ENCODE data around the gene ANTXR1.

ANTXR1 gene

GRCh38 chr2:69003731-69004130, 9.2 kb upstream of the ANTXR1 start:
- Histone ChIP-seq H3K4me1 (ENCODE audit: control insufficient read depth, insufficient read depth, low read length) (no peaks in the 10 kb centered on the region), H3K27ac (ENCODE audit: low read length) (no peak overlapping the region), H3K9ac (ENCODE audit: low read length in 2 of 2) (no peak overlapping the region), H3K36me3 (ENCODE audit: control insufficient read depth in 2 of 2, insufficient read depth in 2 of 2, low read length in 2 of 2) (no peaks in the 10 kb centered on the region), H3K9me3 (ENCODE audit: control insufficient read depth in 2 of 2, low read length in 2 of 2) (no peaks in the 10 kb centered on the region), H3K4me3 (ENCODE audit: low read length in 2 of 2) (no peak overlapping the region), H3K27me3 (ENCODE audit: control insufficient read depth in 1 of 2, insufficient read depth in 2 of 2, low read length in 2 of 2) (no peaks in the 10 kb centered on the region)

GRCh38 chr2:69007169-69007568, 5.8 kb upstream of the ANTXR1 start:
- Histone ChIP-seq H3K9ac (ENCODE audit: low read length in 2 of 2) (no peak overlapping the region), H3K4me3 (ENCODE audit: low read length in 2 of 2) (no peak overlapping the region), H3K36me3 (ENCODE audit: control insufficient read depth in 2 of 2, insufficient read depth in 2 of 2, low read length in 2 of 2) (no peaks in the 10 kb centered on the region), H3K27ac (ENCODE audit: low read length) (no peak overlapping the region), H3K9me3 (ENCODE audit: control insufficient read depth in 2 of 2, low read length in 2 of 2) (no peaks in the 10 kb centered on the region), H3K27me3 (ENCODE audit: control insufficient read depth in 1 of 2, insufficient read depth in 2 of 2, low read length in 2 of 2) (no peaks in the 10 kb centered on the region), H3K4me1 (ENCODE audit: control insufficient read depth, insufficient read depth, low read length) (peaks cover 2% of the 10 kb centered on the region)

GRCh38 chr2:69007603-69008002, 5.4 kb upstream of the ANTXR1 start:
- Histone ChIP-seq H3K4me1 (ENCODE audit: control insufficient read depth, insufficient read depth, low read length) (peaks cover 6% of the 10 kb centered on the region), H3K36me3 (ENCODE audit: control insufficient read depth in 2 of 2, insufficient read depth in 2 of 2, low read length in 2 of 2) (no peaks in the 10 kb centered on the region), H3K27me3 (ENCODE audit: control insufficient read depth in 1 of 2, insufficient read depth in 2 of 2, low read length in 2 of 2) (no peaks in the 10 kb centered on the region), H3K9me3 (ENCODE audit: control insufficient read depth in 2 of 2, low read length in 2 of 2) (no peaks in the 10 kb centered on the region), H3K9ac (ENCODE audit: low read length in 2 of 2) (no peak overlapping the region), H3K27ac (ENCODE audit: low read length) (no peak overlapping the region), H3K4me3 (ENCODE audit: low read length in 2 of 2) (no peak overlapping the region)

- Histone ChIP-seq H3K27me3 (ENCODE audit: control insufficient read depth in 1 of 2, insufficient read depth in 2 of 2, low read length in 2 of 2) (no peaks in the 10 kb centered on the region), H3K27ac (ENCODE audit: low read length) (no peak overlapping the region), H3K36me3 (ENCODE audit: control insufficient read depth in 2 of 2, insufficient read depth in 2 of 2, low read length in 2 of 2) (no peaks in the 10 kb centered on the region), H3K9me3 (ENCODE audit: control insufficient read depth in 2 of 2, low read length in 2 of 2) (no peaks in the 10 kb centered on the region), H3K4me3 (ENCODE audit: low read length in 2 of 2) (no peak overlapping the region), H3K4me1 (ENCODE audit: control insufficient read depth, insufficient read depth, low read length) (peaks cover 20% of the 10 kb centered on the region), H3K9ac (ENCODE audit: low read length in 2 of 2) (no peak overlapping the region)
These were observed 2.4 kb upstream of the ANTXR1 start for GRCh38 chr2:69010437-69011194.

GRCh38 chr2:69011611-69012157, 1.3 kb upstream of the ANTXR1 start:
- no peak overlapping the region for H3K9ac ChIP-seq (ENCODE audit: low read length in 2 of 2)
- H3K4me1 ChIP-seq (ENCODE audit: control insufficient read depth, insufficient read depth, low read length), result peaks cover 20% of the 10 kb centered on the region
- no peaks in the 10 kb centered on the region for H3K27me3 ChIP-seq (ENCODE audit: control insufficient read depth in 1 of 2, insufficient read depth in 2 of 2, low read length in 2 of 2)
- no peak overlapping the region for H3K27ac ChIP-seq (ENCODE audit: low read length)
- no peaks in the 10 kb centered on the region for H3K36me3 ChIP-seq (ENCODE audit: control insufficient read depth in 2 of 2, insufficient read depth in 2 of 2, low read length in 2 of 2)
- H3K4me3 ChIP-seq (ENCODE audit: low read length in 2 of 2), result no peak overlapping the region
- H3K9me3 ChIP-seq (ENCODE audit: control insufficient read depth in 2 of 2, low read length in 2 of 2), result no peaks in the 10 kb centered on the region

GRCh38 chr2:69012310-69013141, 453 bp upstream of the ANTXR1 start:
- peak overlapping the region; percentile 81 to 83 for H3K9ac ChIP-seq (ENCODE audit: low read length in 2 of 2)

GRCh38 chr2:69013840-69014821, 1.2 kb downstream of the ANTXR1 start:
- peak overlapping the region; percentile 81 to 83 for H3K9ac ChIP-seq (ENCODE audit: low read length in 2 of 2)
- no peaks in the 10 kb centered on the region for H3K27me3 ChIP-seq (ENCODE audit: control insufficient read depth in 1 of 2, insufficient read depth in 2 of 2, low read length in 2 of 2)
- peaks cover 32% of the 10 kb centered on the region for H3K4me1 ChIP-seq (ENCODE audit: control insufficient read depth, insufficient read depth, low read length)
- no peaks in the 10 kb centered on the region for H3K9me3 ChIP-seq (ENCODE audit: control insufficient read depth in 2 of 2, low read length in 2 of 2)
- H3K36me3 ChIP-seq (ENCODE audit: control insufficient read depth in 2 of 2, insufficient read depth in 2 of 2, low read length in 2 of 2), result no peaks in the 10 kb centered on the region
- H3K27ac ChIP-seq (ENCODE audit: low read length), result peak overlapping the region; percentile 74
- H3K4me3 ChIP-seq (ENCODE audit: low read length in 2 of 2), result peak overlapping the region; percentile 80 to 93

More at GRCh38 chr2:69012310-69013141, 453 bp upstream of the ANTXR1 start:
- Histone ChIP-seq H3K4me3 (ENCODE audit: low read length in 2 of 2) (peak overlapping the region; percentile 80 to 93), H3K27me3 (ENCODE audit: control insufficient read depth in 1 of 2, insufficient read depth in 2 of 2, low read length in 2 of 2) (no peaks in the 10 kb centered on the region), H3K27ac (ENCODE audit: low read length) (peak overlapping the region; percentile 74), H3K4me1 (ENCODE audit: control insufficient read depth, insufficient read depth, low read length) (peaks cover 28% of the 10 kb centered on the region), H3K9me3 (ENCODE audit: control insufficient read depth in 2 of 2, low read length in 2 of 2) (no peaks in the 10 kb centered on the region), H3K36me3 (ENCODE audit: control insufficient read depth in 2 of 2, insufficient read depth in 2 of 2, low read length in 2 of 2) (no peaks in the 10 kb centered on the region)

- Histone ChIP-seq H3K27me3 (ENCODE audit: control insufficient read depth in 1 of 2, insufficient read depth in 2 of 2, low read length in 2 of 2) (no peaks in the 10 kb centered on the region), H3K4me1 (ENCODE audit: control insufficient read depth, insufficient read depth, low read length) (peaks cover 36% of the 10 kb centered on the region), H3K27ac (ENCODE audit: low read length) (no peak overlapping the region), H3K4me3 (ENCODE audit: low read length in 2 of 2) (peak overlapping the region; percentile 5 to 44), H3K9me3 (ENCODE audit: control insufficient read depth in 2 of 2, low read length in 2 of 2) (no peaks in the 10 kb centered on the region), H3K36me3 (ENCODE audit: control insufficient read depth in 2 of 2, insufficient read depth in 2 of 2, low read length in 2 of 2) (peaks cover 0 to 2% of the 10 kb centered on the region in 2 donors), H3K9ac (ENCODE audit: low read length in 2 of 2) (no peak overlapping the region)
These were observed 4.1 kb downstream of the ANTXR1 start for GRCh38 chr2:69017080-69017479.

- Histone ChIP-seq H3K27ac (ENCODE audit: low read length) (no peak overlapping the region), H3K9ac (ENCODE audit: low read length in 2 of 2) (no peak overlapping the region), H3K9me3 (ENCODE audit: control insufficient read depth in 2 of 2, low read length in 2 of 2) (no peaks in the 10 kb centered on the region), H3K36me3 (ENCODE audit: control insufficient read depth in 2 of 2, insufficient read depth in 2 of 2, low read length in 2 of 2) (peaks cover 0 to 2% of the 10 kb centered on the region in 2 donors), H3K27me3 (ENCODE audit: control insufficient read depth in 1 of 2, insufficient read depth in 2 of 2, low read length in 2 of 2) (no peaks in the 10 kb centered on the region), H3K4me1 (ENCODE audit: control insufficient read depth, insufficient read depth, low read length) (peaks cover 29% of the 10 kb centered on the region), H3K4me3 (ENCODE audit: low read length in 2 of 2) (no peak overlapping the region)
These were observed 4.9 kb downstream of the ANTXR1 start for GRCh38 chr2:69017835-69018234.

- Histone ChIP-seq H3K27ac (ENCODE audit: low read length) (no peak overlapping the region), H3K4me3 (ENCODE audit: low read length in 2 of 2) (no peak overlapping the region), H3K36me3 (ENCODE audit: control insufficient read depth in 2 of 2, insufficient read depth in 2 of 2, low read length in 2 of 2) (peaks cover 0 to 2% of the 10 kb centered on the region in 2 donors), H3K9ac (ENCODE audit: low read length in 2 of 2) (no peak overlapping the region), H3K9me3 (ENCODE audit: control insufficient read depth in 2 of 2, low read length in 2 of 2) (no peaks in the 10 kb centered on the region), H3K4me1 (ENCODE audit: control insufficient read depth, insufficient read depth, low read length) (peaks cover 29% of the 10 kb centered on the region), H3K27me3 (ENCODE audit: control insufficient read depth in 1 of 2, insufficient read depth in 2 of 2, low read length in 2 of 2) (no peaks in the 10 kb centered on the region)
These were observed 5.7 kb downstream of the ANTXR1 start for GRCh38 chr2:69018678-69019095.

Data from stomach smooth muscle (tissue), 2 donors.